ENCODE data around the gene OR11L1. TPM values are rescaled to one million over a fixed set of nuclear protein-coding genes. Genes with fewer than 3 reads are reported as not detected.

Gene OR11L1
- total RNA-seq, 3 donors from 2014 or later = not detected

- DNase-seq (no peak), ATAC-seq (no peak)
- H3K36me3 ChIP-seq (ENCODE audit: low read depth) = no peaks in the 10 kb centered on the region
- intact Hi-C loops (cut with DNase I, micrococcal nuclease) = no loop called here
- H3K4me3 ChIP-seq = no peak overlapping the region
- H3K9me3 ChIP-seq = no peaks in the 10 kb centered on the region
- TF ChIP-seq CTCF (IDR thresholded peaks at IDR 0.05) = no peak
- no peaks in the 10 kb centered on the region for H3K4me1 ChIP-seq (ENCODE audit: low read depth)
Measured at GRCh38 chr1:247862756-247863155, 21.1 kb upstream of the OR11L1 start.

- Histone ChIP-seq H3K36me3 (ENCODE audit: low read depth) (no peaks in the 10 kb centered on the region), H3K9me3 (peaks cover 4% of the 10 kb centered on the region), H3K4me1 (ENCODE audit: low read depth) (no peaks in the 10 kb centered on the region), H3K4me3 (no peak overlapping the region)
- ATAC-seq (no peak), DNase-seq (no peak)
- no peak for TF ChIP-seq CTCF (IDR thresholded peaks at IDR 0.05)
- intact Hi-C loops (cut with DNase I, micrococcal nuclease) = no loop called here
Measured at GRCh38 chr1:247857985-247858619, 16.4 kb upstream of the OR11L1 start.

- no peak within 1 kb of the TSS for H3K4me3 ChIP-seq
- TF ChIP-seq CTCF (IDR thresholded peaks at IDR 0.05) = peak; percentile 8
- ATAC-seq = peak; percentile 89
- H3K4me1 ChIP-seq (ENCODE audit: low read depth) = no peaks in the 10 kb centered on the region
- DNase-seq = peak; percentile 47 to 69 (median 65)
- H3K9me3 ChIP-seq = peaks cover 4% of the 10 kb centered on the region
- intact Hi-C loops (cut with DNase I, micrococcal nuclease) = no loop called here
- H3K36me3 ChIP-seq (ENCODE audit: low read depth) = no peaks in the 10 kb centered on the region
Measured at GRCh38 chr1:247857069-247857984, 15.6 kb upstream of the OR11L1 start, which contains the start of gene TRIM58. TSS of gene TRIM58 (plus strand) at chr1:247857187. CDS start at chr1:247857247, 60 bp downstream.

- intact Hi-C loops (cut with DNase I, micrococcal nuclease) = no loop called here
- Histone ChIP-seq H3K9me3 (peaks cover 7% of the 10 kb centered on the region), H3K36me3 (ENCODE audit: low read depth) (no peaks in the 10 kb centered on the region), H3K4me3 (no peak overlapping the region), H3K4me1 (ENCODE audit: low read depth) (no peaks in the 10 kb centered on the region)
- no peak for TF ChIP-seq CTCF (IDR thresholded peaks at IDR 0.05)
- no peak for ATAC-seq
- no peak for DNase-seq
Measured at GRCh38 chr1:247855911-247856310, 14.2 kb upstream of the OR11L1 start.

GRCh38 chr1:247854899-247855545, 13.3 kb upstream of the OR11L1 start:
- TF ChIP-seq CTCF (IDR thresholded peaks at IDR 0.05) = no peak
- Histone ChIP-seq H3K4me3 (no peak overlapping the region), H3K4me1 (ENCODE audit: low read depth) (no peaks in the 10 kb centered on the region), H3K36me3 (ENCODE audit: low read depth) (no peaks in the 10 kb centered on the region), H3K9me3 (peaks cover 7% of the 10 kb centered on the region)
- ATAC-seq = no peak
- intact Hi-C loops (cut with DNase I, micrococcal nuclease) = no loop called here
- no peak for DNase-seq
